Esophagus muscularis mucosa (tissue), 4 donors: ENCODE results near the gene CHAD.

Experiments used
- EP300 ChIP-seq: sonication (generic); formaldehyde crosslinking; IDR thresholded peaks from one replicate; pipeline ENCODE4 v1.6.1; 2017; ENCODE audit warnings: antibody characterized with exemption
- POLR2A ChIP-seq: fragments of 450-650 bp; IDR thresholded peaks from one replicate; pipeline ENCODE4 v1.6.1; 2017; ENCODE audit warnings: antibody characterized with exemption, moderate library complexity, mild to moderate bottlenecking, low read depth
- POLR2AphosphoS5 ChIP-seq, 2 donors: sonication (generic); formaldehyde crosslinking; IDR thresholded peaks; one replicate each; pipeline ENCODE4 v1.6.1; 2017; ENCODE audit warnings: antibody characterized with exemption in 2 of 2
- TF ChIP-seq, protein P1 (sequence below), 3 experiments: fragments of 200-600 bp in 2 of 3; fragments of 450-650 bp in 1 of 3; sonication (generic) in 2 of 3; IDR thresholded peaks; one replicate each; pipeline ENCODE4 v1.5.1; 2017 to 2019; ENCODE audit warnings: antibody characterized with exemption in 3 of 3, mild to moderate bottlenecking in 2 of 3, moderate library complexity in 1 of 3

DNA sequence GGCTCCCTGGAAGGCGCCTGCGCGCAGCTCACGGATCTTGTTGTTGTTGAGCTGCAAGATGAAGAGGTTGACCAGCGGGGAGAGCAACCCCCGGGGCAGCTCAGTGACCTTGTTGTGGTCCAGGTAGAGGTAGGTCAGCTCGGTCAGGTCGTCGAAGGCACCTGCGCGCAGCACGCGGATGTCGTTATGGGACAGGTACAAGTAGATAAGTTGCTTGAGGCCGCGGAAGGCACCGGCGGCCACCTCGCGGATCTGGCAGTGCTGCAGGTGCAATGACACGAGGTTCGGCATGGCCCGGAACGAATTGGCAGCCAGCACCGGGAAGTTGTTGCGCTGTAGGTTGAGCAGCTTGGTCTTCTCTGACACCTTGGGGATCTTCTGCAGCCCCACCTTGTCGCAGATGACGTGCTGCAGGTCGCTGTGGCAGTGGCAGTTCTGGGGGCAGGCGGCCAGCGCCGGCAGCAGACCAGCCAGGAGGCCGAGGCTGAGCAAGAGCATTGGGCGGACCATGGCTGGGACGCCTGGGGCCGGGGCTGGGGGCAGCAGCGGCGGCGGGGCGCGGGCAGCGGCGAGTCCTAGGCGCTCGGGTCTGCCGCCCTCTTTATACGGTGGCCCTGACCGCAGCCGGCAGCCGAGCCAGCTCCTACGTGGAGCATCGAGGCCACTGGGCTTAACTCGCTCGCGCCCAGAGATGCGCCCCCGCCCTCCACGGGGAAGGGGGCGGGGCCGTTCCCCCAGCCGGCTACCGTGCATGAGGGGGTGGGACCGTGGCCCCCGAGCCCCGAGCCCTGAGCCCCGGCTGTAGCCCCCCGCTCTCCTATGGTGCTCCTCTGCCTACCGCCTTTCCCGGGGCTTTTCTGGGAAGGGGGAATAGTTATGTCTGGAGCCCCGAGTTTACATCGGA is at the start of gene CHAD:
- TF ChIP-seq, protein P1, sequence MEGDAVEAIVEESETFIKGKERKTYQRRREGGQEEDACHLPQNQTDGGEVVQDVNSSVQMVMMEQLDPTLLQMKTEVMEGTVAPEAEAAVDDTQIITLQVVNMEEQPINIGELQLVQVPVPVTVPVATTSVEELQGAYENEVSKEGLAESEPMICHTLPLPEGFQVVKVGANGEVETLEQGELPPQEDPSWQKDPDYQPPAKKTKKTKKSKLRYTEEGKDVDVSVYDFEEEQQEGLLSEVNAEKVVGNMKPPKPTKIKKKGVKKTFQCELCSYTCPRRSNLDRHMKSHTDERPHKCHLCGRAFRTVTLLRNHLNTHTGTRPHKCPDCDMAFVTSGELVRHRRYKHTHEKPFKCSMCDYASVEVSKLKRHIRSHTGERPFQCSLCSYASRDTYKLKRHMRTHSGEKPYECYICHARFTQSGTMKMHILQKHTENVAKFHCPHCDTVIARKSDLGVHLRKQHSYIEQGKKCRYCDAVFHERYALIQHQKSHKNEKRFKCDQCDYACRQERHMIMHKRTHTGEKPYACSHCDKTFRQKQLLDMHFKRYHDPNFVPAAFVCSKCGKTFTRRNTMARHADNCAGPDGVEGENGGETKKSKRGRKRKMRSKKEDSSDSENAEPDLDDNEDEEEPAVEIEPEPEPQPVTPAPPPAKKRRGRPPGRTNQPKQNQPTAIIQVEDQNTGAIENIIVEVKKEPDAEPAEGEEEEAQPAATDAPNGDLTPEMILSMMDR (IDR thresholded peaks at IDR 0.05): no peak
- no peak for TF ChIP-seq POLR2A
- no peak for TF ChIP-seq EP300
- no peak for TF ChIP-seq POLR2AphosphoS5 (IDR thresholded peaks at IDR 0.05)
